HG02571 (cell line): ENCODE results near the gene CLEC4G.

Source experiments
- ATAC-seq: cut with Tn5 transposase; IDR thresholded peaks from one replicate; pipeline ENCODE4 v1.9.1; 2021; ENCODE audit warnings: mild to moderate bottlenecking, moderate library complexity; ENCODE audit not compliant: unreplicated experiment

Gene CLEC4G

GRCh38 chr19:7729831-7730285 lies 2.1 kb downstream of the CLEC4G start:
- ATAC-seq, result no peak

- no peak for ATAC-seq
Observed at GRCh38 chr19:7729211-7729610, 2.7 kb downstream of the CLEC4G start.

DNA sequence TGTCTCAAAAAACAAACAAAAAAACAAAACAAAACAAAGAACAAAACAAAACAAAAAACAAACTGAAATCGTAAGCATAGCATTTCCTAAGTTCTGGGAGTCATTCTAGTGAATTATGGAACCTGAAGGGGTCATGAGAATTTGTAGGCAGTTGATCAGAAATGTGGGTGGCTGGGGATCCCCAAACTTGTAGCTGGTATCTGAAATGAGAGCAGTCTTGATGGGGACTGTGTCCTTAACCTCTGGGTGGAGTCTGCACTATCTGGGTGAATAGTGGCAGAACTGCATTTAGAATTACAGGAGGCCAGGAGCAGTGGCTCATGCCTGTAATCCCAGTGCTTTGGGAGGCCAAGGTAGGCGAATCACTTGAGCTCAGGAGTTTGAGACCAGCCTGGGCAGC lies 6.1 kb downstream of the CLEC4G start:
- no peak for ATAC-seq

GRCh38 chr19:7722231-7722651 lies 9.7 kb downstream of the CLEC4G start:
- ATAC-seq, result no peak

GRCh38 chr19:7720351-7720750 lies 11.6 kb downstream of the CLEC4G start:
- ATAC-seq, result no peak

GRCh38 chr19:7718668-7719067 lies 13.2 kb downstream of the CLEC4G start:
- no peak for ATAC-seq

GRCh38 chr19:7716762-7717161 lies 15.1 kb downstream of the CLEC4G start:
- ATAC-seq, result no peak

DNA sequence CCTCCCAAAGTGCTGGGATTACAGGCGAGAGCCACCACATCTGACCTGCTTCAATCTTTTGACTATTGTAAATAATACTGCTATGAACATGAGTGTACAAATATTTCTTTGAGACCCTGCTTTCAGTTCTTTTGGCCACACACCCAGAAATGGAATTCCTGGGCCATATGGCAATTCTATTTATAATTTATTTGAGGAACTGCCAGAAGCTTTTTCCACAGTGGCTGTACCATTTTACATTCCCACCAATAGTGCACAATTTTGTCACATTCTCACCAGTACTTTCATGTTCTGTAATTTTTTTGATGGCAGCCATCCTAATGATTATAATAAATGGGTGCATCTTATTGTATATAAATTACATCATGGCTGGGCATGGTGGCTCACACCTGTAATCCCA lies 16.2 kb downstream of the CLEC4G start:
- no peak for ATAC-seq

- ATAC-seq, result no peak
Observed at GRCh38 chr19:7710616-7711015, 21.3 kb downstream of the CLEC4G start.

- no peak for ATAC-seq
Observed at GRCh38 chr19:7709932-7710460, 21.9 kb downstream of the CLEC4G start.

- no peak for ATAC-seq
Observed at GRCh38 chr19:7706955-7707456, 24.9 kb downstream of the CLEC4G start.

DNA sequence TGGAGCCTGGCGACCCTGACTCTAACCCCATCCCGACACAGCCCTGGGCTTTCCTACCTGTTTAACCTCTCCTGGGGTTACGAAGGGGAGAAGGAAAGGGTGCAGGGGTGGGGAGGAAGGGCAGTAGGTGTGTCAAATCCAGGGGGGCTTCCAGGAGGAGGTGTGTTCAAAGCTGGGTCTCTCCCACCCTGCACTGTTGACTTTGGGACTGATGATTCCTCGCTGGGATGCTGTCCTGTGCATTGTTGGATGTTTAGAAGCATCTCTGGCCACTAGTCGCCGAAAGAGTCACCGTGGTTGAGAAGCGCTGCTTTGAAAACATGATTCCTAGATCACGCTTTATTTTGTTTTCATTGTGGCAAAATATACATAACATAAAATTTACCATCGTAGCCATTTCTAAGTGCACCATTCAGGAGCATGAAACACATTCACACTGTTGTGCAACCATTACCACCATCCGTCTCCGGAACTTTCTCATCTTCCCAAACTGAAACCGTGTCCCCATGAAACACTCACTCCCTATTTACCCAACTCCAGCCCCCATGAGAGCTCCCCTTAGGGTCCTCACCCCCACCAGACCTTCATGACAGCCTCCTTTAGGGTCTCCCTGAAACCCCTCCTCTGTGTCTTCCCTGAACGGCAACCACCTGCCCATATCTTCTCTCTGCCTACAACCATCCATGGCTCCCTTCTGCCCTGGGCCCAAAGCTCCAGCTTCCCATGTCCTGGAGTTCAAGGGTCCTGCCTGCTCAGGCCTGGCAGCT lies 25.5 kb downstream of the CLEC4G start:
- ATAC-seq, result no peak

GRCh38 chr19:7705387-7706187 lies 26.3 kb downstream of the CLEC4G start:
- ATAC-seq, result no peak

- no peak for ATAC-seq
Observed at GRCh38 chr19:7704280-7705060, 27.4 kb downstream of the CLEC4G start.

DNA sequence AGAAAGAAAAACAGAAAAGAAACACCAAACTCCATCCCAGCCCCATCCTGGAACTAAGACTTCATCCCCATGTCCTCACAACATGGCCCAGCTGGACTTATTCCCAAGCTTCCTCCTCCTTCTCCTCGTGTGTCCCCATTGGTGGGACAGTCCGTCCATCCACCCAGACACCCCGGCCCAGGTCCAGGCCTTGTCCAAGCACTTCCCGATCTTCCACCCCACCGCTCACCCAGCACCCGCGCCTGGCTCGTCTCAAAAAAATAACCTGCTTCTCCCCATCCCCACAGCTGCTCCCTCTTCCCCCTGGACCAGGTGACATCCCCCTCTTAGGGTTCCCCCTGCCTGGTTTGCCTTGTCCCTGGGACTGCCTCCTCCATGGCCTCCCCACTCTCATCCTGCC lies 28.6 kb downstream of the CLEC4G start:
- ATAC-seq, result no peak

- ATAC-seq, result no peak
Observed at GRCh38 chr19:7701654-7702457, 30.1 kb downstream of the CLEC4G start, which contains the start of gene FCER2. Gene FCER2, minus strand, starts transcription at chr19:7702131. Its CDS starts 2,371 bp downstream, at chr19:7699760.

DNA sequence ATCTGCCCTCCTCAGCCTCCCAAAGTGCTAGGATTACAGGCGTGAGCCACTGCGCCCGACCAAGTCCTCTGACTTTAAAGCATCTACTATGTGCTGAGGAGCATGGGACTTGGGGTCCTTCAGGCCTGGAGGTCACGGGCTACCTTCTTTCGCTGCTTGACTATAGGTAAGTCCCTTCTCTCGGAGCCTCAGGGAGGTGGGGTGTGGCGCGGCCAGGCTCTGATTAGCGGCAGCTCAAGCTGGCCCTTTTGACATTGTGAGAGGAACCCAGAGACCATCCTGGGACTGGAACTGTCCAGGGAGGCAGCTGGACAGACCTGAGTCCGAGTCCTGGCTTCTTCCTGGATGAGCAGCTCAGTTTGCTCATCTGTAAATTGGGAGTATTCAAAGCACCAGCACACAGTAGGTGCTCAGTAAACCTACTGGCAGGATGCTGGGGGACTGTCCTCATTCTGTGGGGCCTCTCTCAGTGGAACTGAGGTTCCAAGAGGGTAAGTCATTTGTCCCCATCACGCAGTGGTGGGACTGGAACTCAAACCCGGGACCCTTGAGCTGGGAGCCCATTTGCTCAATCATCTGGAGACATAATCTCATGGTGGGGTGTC lies 30.8 kb downstream of the CLEC4G start:
- no peak for ATAC-seq

DNA sequence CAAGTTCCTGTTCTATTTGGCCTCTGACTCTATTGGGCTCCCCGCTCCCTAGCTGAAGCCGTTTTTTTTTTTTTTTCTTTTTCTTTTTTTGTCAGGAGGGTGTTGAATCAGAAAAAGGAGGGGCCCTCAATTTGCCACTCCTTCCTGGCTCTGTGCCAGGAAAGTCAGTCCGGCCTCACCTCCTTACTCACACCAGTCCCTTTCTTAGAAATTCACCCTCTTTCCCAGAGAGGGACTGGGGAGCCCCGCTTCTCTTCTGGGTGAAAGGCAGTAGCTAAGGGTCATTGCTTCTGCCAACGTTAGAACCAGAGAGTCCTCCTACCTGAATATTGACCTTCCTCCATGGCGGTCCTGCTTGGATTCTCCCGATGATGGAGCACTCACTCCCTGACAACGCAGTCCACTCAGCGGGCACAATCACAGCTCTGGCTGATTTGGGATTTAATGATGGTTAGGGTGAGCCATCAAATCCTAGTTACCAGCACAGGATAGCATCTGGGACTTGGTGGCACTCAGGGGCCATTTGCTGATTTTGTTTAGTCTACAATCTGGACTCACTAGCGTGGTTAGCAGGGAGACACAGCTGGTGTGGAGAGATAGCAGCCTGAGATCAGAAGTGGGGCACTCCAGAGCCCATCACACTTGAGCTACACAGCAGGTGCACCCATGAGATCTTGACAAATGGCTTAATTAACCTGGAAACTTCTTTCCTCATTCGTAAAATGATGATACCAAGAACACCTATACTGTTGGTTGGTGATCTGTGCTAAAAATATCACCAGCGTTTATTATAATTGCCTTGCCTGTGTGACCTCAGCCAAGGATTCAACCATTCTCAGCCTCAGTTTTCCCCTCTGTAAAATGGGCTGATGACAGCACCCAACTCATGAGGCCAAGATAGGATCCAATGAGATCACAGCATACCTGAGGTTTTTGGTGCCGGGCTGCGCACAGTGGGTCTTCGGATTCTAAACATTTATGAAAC lies 32.2 kb downstream of the CLEC4G start:
- no peak for ATAC-seq
